PC-3 (cell line): ENCODE measurements around the gene UBA1.

ENCODE experiments used
- EZH2 ChIP-seq: fragments of 300-600 bp; sonication (generic); IDR thresholded peaks from one replicate; pipeline ENCODE4 v1.6.1; 2017; ENCODE audit warnings: antibody characterized with exemption, mild to moderate bottlenecking, low read length; ENCODE audit not compliant: unreplicated experiment
- EZH2phosphoT487 ChIP-seq: fragments of 300-600 bp; sonication (generic); IDR thresholded peaks from 2 replicates; pipeline ENCODE4 v1.6.1; 2018; ENCODE audit warnings: mild to moderate bottlenecking, antibody characterized with exemption, low read length, borderline replicate concordance
- TF ChIP-seq, protein P1 (sequence below): fragments of 300-600 bp; sonication (generic); conservative IDR thresholded peaks from 2 replicates; pipeline ENCODE4 v1.5.1; 2017; ENCODE audit warnings: antibody characterized with exemption, low read depth, mild to moderate bottlenecking, low read length

DNA sequence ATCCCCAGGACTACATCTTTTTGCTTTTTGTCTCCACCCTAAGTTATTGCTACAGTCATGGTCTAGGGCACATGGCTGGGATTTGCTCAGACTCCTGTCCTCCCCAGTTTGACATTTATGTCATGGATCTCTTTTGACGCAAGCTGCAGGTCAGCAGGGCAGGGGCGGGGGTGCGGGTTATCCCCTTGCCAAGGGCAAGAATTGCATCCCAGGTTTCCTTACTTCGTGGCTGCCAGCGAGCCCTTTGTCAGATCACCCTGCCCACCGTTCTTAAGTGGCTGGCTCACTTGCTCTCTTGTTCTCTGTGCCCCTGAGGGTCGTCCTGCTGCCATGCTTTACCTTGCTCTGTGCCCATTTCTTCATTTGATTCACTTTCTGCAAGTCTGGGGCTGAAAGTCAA lies 21.1 kb upstream of the UBA1 start:
- TF ChIP-seq, protein P1, sequence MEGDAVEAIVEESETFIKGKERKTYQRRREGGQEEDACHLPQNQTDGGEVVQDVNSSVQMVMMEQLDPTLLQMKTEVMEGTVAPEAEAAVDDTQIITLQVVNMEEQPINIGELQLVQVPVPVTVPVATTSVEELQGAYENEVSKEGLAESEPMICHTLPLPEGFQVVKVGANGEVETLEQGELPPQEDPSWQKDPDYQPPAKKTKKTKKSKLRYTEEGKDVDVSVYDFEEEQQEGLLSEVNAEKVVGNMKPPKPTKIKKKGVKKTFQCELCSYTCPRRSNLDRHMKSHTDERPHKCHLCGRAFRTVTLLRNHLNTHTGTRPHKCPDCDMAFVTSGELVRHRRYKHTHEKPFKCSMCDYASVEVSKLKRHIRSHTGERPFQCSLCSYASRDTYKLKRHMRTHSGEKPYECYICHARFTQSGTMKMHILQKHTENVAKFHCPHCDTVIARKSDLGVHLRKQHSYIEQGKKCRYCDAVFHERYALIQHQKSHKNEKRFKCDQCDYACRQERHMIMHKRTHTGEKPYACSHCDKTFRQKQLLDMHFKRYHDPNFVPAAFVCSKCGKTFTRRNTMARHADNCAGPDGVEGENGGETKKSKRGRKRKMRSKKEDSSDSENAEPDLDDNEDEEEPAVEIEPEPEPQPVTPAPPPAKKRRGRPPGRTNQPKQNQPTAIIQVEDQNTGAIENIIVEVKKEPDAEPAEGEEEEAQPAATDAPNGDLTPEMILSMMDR: no peak
- no peak for TF ChIP-seq EZH2
- TF ChIP-seq EZH2phosphoT487: no peak
